ENCODE measurements around the gene KCNMA1.

DNA sequence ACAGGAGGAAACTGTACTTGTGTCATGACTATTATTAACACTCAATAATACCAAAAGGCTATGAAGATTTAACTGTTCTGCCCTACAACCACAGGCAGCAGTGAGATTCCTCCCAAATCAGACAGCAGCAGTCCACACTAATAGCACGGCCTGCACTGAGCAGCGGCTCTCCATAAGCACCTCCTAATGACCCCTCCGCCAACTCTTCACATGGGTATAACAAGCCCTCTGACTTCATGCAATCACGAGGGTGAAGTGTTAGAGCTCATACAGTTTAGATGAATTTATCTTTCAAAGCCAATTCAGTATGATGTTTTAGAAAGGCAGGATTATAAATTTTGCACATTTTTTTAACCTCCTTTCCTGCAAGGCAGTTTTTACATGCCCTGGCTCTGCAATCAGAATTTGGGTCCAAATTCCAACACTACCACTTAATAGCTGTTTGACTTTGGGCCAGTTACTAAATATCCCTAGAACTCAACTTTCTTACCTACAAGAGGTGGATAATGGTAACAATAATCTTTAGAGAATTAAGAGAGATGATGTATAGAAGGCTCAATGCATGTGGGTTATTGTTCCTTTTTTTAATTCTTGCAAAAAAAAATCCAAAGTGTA, 617.1 kb downstream of the KCNMA1 start:
- TF ChIP-seq, protein P1, sequence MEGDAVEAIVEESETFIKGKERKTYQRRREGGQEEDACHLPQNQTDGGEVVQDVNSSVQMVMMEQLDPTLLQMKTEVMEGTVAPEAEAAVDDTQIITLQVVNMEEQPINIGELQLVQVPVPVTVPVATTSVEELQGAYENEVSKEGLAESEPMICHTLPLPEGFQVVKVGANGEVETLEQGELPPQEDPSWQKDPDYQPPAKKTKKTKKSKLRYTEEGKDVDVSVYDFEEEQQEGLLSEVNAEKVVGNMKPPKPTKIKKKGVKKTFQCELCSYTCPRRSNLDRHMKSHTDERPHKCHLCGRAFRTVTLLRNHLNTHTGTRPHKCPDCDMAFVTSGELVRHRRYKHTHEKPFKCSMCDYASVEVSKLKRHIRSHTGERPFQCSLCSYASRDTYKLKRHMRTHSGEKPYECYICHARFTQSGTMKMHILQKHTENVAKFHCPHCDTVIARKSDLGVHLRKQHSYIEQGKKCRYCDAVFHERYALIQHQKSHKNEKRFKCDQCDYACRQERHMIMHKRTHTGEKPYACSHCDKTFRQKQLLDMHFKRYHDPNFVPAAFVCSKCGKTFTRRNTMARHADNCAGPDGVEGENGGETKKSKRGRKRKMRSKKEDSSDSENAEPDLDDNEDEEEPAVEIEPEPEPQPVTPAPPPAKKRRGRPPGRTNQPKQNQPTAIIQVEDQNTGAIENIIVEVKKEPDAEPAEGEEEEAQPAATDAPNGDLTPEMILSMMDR (IDR thresholded peaks at IDR 0.05 in 2 of 3, conservative IDR thresholded peaks at IDR 0.05 in 1 of 3; ENCODE audit: borderline replicate concordance in 1 of 3, insufficient read depth in 1 of 3, low read depth in 2 of 3, low read length in 2 of 3), result no peak
- TF ChIP-seq POLR2A (IDR thresholded peaks at IDR 0.05; ENCODE audit: borderline replicate concordance, extremely low read depth, insufficient read depth, insufficient read length) (no peak), EZH2phosphoT487 (IDR thresholded peaks at IDR 0.05; ENCODE audit: borderline replicate concordance) (no peak), POLR2AphosphoS5 (IDR thresholded peaks at IDR 0.05; ENCODE audit: low read depth, low read length) (no peak), SP1 (IDR thresholded peaks at IDR 0.05; ENCODE audit: low read depth) (no peak), SRF (IDR thresholded peaks at IDR 0.05; ENCODE audit: low read depth) (no peak)
- TF ChIP-seq, protein P2, sequence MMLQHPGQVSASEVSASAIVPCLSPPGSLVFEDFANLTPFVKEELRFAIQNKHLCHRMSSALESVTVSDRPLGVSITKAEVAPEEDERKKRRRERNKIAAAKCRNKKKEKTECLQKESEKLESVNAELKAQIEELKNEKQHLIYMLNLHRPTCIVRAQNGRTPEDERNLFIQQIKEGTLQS (IDR thresholded peaks at IDR 0.05), result no peak
- TF ChIP-seq, protein P3, sequence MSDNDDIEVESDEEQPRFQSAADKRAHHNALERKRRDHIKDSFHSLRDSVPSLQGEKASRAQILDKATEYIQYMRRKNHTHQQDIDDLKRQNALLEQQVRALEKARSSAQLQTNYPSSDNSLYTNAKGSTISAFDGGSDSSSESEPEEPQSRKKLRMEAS (IDR thresholded peaks at IDR 0.05), result no peak

Measured in HCT116 (cell line).